Hindlimb muscle (tissue), 1 donor: ENCODE results near the gene AK3. TPM values are rescaled to one million over a fixed set of nuclear protein-coding genes. Genes with fewer than 3 reads are reported as not detected.
"Not testable (repeated sequence)": the region's sequence is repeated elsewhere in the genome, so short reads cannot be mapped to it uniquely, and the experiment has no call there.

Experiments used
- DNase-seq: peaks from one replicate; pipeline ENCODE4 v3.0.0-alpha.2; 2013
- polyA plus RNA-seq: library from polyadenylated mRNA; unstranded; fragments of 120-200 nt; gene quantifications from one replicate; pipeline ENCODE4 v1.2.1, GENCODE V29; 2013; ENCODE audit not compliant: insufficient read length

Gene AK3
- 43.6 TPM for polyA plus RNA-seq

GRCh38 chr9:4740638-4741364 is at the start of gene AK3:
Gene AK3 (minus strand): TSS chr9:4741202. CDS start chr9:4741087, 115 bp downstream.
- peak; percentile 91 for DNase-seq

DNA sequence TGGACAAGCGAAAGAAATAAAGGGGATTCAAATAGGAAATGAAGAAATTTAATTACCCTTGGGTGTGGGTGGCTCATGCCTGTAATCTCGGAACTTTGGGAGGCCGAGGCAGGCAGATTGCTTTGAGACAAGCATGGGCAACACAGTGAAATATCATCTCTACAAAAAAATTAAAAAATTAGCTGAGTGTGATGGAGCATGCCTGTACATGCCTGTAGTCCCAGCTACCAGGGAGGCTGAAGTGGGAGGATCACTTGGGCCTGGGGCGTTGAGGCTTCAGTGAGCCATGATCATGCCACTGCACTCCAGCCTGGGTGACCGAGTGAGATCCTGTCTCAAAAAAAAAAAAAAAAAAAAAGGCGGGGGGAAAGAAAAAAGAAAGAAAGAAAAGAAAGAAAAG is 47.7 kb upstream of the AK3 start:
- no peak for DNase-seq

GRCh38 chr9:4787876-4788275 is 46.9 kb upstream of the AK3 start:
- DNase-seq: no peak

- no peak for DNase-seq
Measured at GRCh38 chr9:4786599-4786998, 45.6 kb upstream of the AK3 start.

DNA sequence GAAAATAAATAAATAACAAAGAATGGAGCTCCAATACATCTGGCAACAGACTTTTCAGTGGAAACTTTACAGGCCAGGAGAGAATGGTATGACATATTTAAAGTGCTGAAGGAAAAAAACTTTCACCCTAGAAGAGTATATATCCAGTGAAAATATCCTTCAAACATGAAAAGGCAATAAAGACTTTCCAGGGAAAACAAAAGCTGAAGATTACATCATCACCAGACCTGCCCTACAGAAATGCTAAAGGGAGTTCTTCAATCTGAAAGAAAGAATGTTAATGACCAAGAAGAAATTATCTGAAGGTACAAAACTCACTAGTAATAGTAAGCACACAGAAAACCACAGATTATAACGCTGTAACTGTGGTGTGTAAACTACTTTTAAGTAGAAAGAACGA is 43.4 kb upstream of the AK3 start:
- no peak for DNase-seq

GRCh38 chr9:4783191-4783590 is 42.2 kb upstream of the AK3 start:
- DNase-seq: not testable (repeated sequence)

DNA sequence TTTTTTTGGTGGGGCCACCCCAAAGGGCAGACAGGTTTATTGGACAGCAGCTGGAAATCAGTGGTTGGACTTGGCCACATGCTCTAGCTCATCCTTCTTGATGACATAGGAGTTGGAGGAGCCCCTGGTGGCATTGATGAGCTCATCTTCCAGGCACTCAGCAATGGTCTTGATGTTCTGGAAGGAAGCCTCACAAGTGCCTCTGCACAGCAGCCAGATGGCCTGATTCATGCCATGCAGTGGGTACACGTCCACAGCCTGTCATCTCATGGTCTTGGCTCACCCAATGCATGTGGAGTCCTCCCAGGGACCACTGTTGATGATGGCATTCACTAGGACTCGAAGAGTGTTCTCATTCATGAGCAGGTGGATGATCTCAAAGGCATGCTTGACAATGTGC is 40.4 kb upstream of the AK3 start:
- no peak for DNase-seq

- no peak for DNase-seq
Measured at GRCh38 chr9:4780651-4781050, 39.6 kb upstream of the AK3 start.

- DNase-seq: not testable (repeated sequence)
Measured at GRCh38 chr9:4774958-4775357, 34.0 kb upstream of the AK3 start.

DNA sequence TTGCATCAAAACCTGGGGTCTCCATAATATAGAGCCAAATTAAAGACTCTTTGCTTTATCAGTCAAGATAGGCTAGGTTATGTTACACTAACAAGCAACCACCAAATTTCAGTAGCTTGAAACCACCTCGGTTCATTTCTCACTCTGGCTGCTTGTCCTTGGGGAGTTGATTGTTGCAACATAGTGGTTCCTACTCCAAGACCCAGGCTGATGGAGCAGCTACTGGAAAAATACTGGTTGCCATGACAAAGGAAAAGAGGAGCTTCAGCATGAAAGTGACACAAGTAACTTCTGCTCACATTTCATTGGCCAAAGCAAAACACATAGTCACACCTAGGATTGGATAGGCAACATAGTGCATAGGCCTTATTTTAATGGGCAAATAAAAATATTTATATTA is 33.2 kb upstream of the AK3 start:
- no peak for DNase-seq

DNA sequence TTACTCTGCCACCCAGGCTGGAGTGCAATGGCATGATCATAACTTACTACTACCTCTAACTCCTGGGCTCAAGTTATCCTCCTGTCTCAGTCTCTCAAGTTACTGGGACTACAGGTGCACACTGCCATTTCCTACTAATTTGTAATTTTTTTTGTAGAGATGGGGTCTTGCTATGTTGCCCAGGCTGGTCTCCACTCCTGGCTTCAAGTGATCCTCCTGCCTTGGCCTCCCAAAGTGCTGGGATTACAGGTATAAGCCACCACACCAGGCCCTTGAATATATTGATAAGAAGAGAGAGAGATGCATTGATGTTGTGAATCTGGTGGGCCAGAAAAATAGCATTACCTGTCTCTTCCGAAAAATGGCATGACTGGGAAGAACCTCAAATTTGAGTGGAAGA is 30.8 kb upstream of the AK3 start:
- no peak for DNase-seq

- no peak for DNase-seq
Measured at GRCh38 chr9:4769321-4770080, 28.5 kb upstream of the AK3 start.

DNA sequence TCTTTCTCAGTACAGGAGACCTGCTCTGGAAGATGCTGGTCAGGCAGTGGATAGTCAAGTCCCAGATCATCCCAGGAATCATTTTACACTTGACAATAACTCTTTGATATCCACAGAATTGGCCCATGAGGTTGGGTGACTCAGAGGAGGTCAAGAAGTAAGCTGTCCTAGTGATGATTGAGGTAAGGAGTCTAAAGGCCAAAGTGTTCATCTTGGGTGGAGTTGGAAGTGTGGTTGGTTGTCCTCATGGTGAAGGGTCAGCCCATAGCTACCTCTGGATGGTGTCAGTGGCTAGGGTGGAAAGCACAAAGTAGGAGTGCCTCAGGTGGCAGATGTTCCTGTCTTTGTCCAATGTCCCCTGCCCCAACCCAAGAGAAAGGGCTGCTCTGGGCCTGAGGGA is 27.7 kb upstream of the AK3 start:
- DNase-seq: no peak

DNA sequence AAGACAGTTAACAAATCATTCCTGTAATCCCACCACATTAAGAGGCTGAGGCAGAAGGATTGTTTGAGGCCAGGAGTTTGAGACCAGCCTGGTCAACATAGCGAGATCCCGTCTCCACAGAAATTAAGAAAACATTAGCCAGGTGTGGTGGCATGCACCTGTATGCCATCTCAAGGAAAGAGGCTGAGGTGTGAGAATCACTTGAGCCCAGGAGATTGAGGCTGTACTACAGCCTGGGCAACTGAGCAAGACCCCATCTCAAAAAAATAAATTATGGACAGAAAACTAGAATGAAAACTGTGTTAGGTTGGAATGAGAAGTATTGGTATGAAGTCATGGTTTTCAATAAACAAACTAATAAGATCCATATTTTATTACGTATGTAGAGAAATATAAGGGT is 23.0 kb upstream of the AK3 start:
- no peak for DNase-seq

GRCh38 chr9:4762886-4763541 is 22.0 kb upstream of the AK3 start:
- no peak for DNase-seq

DNA sequence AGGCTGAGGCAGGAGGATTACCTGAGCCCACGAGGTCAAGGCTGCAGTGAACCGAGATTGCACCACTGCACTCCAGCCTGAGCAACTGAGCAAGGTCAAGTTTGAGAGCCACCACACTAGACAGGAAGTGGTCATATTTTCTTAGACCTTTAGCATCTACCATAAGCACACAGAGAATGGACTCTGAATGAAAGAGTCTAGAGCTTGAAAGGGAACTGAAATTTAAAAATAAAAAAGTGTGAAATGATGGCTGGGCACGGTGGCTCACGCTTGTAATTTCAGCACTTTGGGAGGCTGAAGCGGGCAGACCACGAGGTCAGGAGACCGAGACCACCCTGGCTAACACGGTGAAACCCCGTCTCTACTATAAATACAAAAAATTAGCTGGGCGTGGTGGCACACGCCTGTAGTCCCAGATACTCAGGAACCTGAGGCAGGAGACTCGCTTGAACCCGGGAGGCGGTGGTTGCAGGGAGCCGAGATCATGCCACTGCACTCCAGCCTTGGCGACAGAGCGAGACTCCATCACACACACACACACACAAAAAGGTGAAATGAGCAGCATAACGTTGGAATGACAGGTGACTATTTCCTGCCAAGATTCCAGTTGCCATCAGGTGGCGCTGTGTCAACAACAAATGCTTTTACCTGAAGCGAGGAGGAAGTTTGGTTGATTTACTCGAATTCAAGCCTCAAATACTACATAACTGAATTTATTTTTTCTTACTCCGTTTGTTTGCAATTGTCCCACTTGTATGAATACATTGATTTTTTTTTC is 21.3 kb upstream of the AK3 start:
- DNase-seq: peak; percentile 63

GRCh38 chr9:4760122-4760521 is 19.1 kb upstream of the AK3 start:
- peak; percentile 19 for DNase-seq

- DNase-seq: no peak
Measured at GRCh38 chr9:4756420-4756819, 15.4 kb upstream of the AK3 start.

DNA sequence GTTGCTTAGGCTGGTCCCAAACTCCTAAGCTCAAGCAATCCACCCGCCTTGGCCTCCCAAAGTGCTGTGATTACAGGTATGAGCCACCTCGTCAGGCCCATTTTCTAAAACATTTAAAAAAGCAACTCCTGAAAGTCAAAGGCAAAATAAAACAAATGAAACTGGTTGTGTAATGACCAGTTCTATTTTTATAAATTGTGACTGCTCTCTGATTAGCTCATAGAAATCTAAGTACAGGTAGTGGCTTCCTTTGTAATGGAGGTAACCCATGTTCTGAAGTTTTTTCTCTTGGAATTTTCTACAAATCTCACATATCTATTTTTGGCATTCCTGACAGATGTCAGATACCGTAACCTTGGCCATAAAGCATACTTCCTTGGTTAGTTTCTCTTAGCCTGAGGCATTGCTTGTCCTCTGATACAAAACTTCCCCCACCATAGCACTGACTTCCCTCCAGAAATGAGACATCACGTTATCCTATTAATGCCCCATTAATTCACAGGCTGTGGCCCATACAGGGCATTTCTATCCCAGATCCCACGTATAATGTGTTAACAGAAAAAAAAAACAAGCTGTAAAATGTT is 14.1 kb upstream of the AK3 start:
- DNase-seq: no peak

DNA sequence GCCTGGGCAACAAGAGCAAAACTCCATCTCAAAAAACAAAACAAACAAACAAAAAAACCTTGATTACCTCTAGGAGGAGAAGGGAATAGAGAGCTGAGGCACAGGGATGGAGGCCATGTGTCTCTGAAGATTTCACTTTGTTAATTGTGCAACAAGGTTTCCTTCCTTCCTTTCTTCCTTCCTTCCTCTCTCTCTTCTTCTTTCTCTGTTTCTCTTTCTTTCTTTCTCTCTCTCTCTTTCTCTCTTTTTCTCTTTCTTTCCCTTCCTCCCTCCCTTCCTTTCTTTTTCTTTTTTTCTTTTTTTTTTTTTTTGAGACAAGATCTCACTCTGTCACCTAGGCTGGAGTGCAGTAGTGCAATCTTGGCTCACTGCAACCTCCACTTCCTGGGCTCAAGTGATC is 13.5 kb upstream of the AK3 start:
- not testable (repeated sequence) for DNase-seq

- DNase-seq: peak; percentile 19
Measured at GRCh38 chr9:4750023-4750673, 9.1 kb upstream of the AK3 start.

DNA sequence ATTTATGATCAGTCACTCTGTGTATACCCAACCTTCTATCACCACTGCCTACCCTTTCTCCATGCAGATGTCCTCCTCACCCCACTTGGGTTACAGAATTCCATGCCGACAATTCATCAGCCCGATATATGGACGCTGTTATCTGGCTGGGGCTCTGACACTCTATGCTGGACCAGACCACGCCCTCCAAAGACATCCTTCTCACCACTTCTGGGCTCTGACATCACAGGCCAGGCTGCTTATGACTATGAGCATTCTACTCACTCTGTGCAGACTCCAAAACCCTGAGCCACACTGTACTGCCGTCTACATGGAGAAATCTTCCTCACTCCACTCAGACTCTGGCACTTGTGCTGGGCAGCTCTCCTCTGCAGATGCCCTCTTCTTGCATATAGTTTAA is 7.6 kb upstream of the AK3 start:
- DNase-seq: no peak
